Measurements from ENCODE around the gene SFTA2. TPM values are rescaled to one million over a fixed set of nuclear protein-coding genes. Genes with fewer than 3 reads are reported as not detected.

SFTA2 gene
- total RNA-seq, 1 experiment from 2014 or later: not detected

- H3K79me2 ChIP-seq (ENCODE audit: low read length): no peaks in the 10 kb centered on the region
- no TSS peak for BruUV-seq (replicated peaks)
- no peak overlapping the region for H3K4me3 ChIP-seq (ENCODE audit: low read length)
- TF ChIP-seq EZH2phosphoT487 (IDR thresholded peaks at IDR 0.05; ENCODE audit: borderline replicate concordance, low read length) (no peak), CTCF (conservative IDR thresholded peaks at IDR 0.05; ENCODE audit: low read depth, low read length) (no peak), EZH2 (IDR thresholded peaks at IDR 0.05; ENCODE audit: low read length, unreplicated experiment) (no peak)
- no peak overlapping the region for H3K9ac ChIP-seq (ENCODE audit: low read length)
- DNase-seq (no peak), ATAC-seq (no peak)
- H3K4me1 ChIP-seq (ENCODE audit: insufficient read depth, low read length): peaks cover 9% of the 10 kb centered on the region; the same call in 1 of the 2 replicates
- H2AFZ ChIP-seq (ENCODE audit: low read length): no peak overlapping the region
- H3K27ac ChIP-seq (ENCODE audit: low read length): no peak overlapping the region
- ChIA-PET CTCF (no interaction called here), POLR2A (ENCODE audit: unreplicated experiment) (no interaction called here)
- H4K20me1 ChIP-seq (ENCODE audit: low read length): no peaks in the 10 kb centered on the region
- H3K27me3 ChIP-seq (ENCODE audit: low read length): no peaks in the 10 kb centered on the region
- no peaks in the 10 kb centered on the region for H3F3A ChIP-seq (ENCODE audit: low read length, unreplicated experiment)
- no peaks in the 10 kb centered on the region for H3K9me2 ChIP-seq (replicated peaks; ENCODE audit: low read length)
- no peak overlapping the region for H3K4me2 ChIP-seq (ENCODE audit: low read length)
- intact Hi-C loops (cut with micrococcal nuclease): no loop called here
- no peaks in the 10 kb centered on the region for H3K36me3 ChIP-seq (ENCODE audit: low read depth, low read length)
- H3K9me3 ChIP-seq (ENCODE audit: low read length): no peaks in the 10 kb centered on the region
These were observed 13.3 kb upstream of the SFTA2 start for GRCh38 chr6:30945281-30945680.

- Histone ChIP-seq H3K79me2 (ENCODE audit: low read length) (no peaks in the 10 kb centered on the region), H3K27ac (ENCODE audit: low read length) (no peak overlapping the region), H3F3A (ENCODE audit: low read length, unreplicated experiment) (no peaks in the 10 kb centered on the region), H3K9ac (ENCODE audit: low read length) (no peak overlapping the region), H3K9me3 (ENCODE audit: low read length) (no peaks in the 10 kb centered on the region), H3K27me3 (ENCODE audit: low read length) (no peaks in the 10 kb centered on the region), H3K4me2 (ENCODE audit: low read length) (no peak overlapping the region), H3K36me3 (ENCODE audit: low read depth, low read length) (no peaks in the 10 kb centered on the region), H3K4me1 (ENCODE audit: insufficient read depth, low read length) (peaks cover 9% of the 10 kb centered on the region; the same call in 1 of the 2 replicates), H4K20me1 (ENCODE audit: low read length) (no peaks in the 10 kb centered on the region), H2AFZ (ENCODE audit: low read length) (no peak overlapping the region), H3K4me3 (ENCODE audit: low read length) (no peak overlapping the region), H3K9me2 (replicated peaks; ENCODE audit: low read length) (no peaks in the 10 kb centered on the region)
- BruUV-seq (replicated peaks): no TSS peak
- DNase-seq: no peak
- CTCF ChIA-PET: no interaction called here
- intact Hi-C loops (cut with micrococcal nuclease): no loop called here
- TF ChIP-seq EZH2phosphoT487 (IDR thresholded peaks at IDR 0.05; ENCODE audit: borderline replicate concordance, low read length) (no peak), CTCF (conservative IDR thresholded peaks at IDR 0.05; ENCODE audit: low read depth, low read length) (no peak), EZH2 (IDR thresholded peaks at IDR 0.05; ENCODE audit: low read length, unreplicated experiment) (no peak)
- POLR2A ChIA-PET (ENCODE audit: unreplicated experiment): no interaction called here
- ATAC-seq: no peak
These were observed 12.1 kb upstream of the SFTA2 start for GRCh38 chr6:30944051-30944450.

GRCh38 chr6:30942338-30943060, 10.5 kb upstream of the SFTA2 start:
- ChIA-PET CTCF (interaction anchor here (0.6 to 2.0 kb wide), 6 partner anchors 16 to 145 kb away, joined by 3 to 31 read pairs (median 8); no protein-coding TSS in a partner anchor), POLR2A (ENCODE audit: unreplicated experiment) (interaction anchor here (0.6 kb wide), 1 partner anchor 128 kb away, joined by 3 read pairs; no protein-coding TSS in a partner anchor)
- no peaks in the 10 kb centered on the region for H3K9me3 ChIP-seq (ENCODE audit: low read length)
- intact Hi-C loops (cut with micrococcal nuclease): loop anchor here (1.0 to 2.0 kb wide), 3 partner anchors 100 to 128 kb away; no protein-coding TSS in a partner anchor
- peak; percentile 80 for TF ChIP-seq CTCF (conservative IDR thresholded peaks at IDR 0.05; ENCODE audit: low read depth, low read length)
- no peak for TF ChIP-seq EZH2phosphoT487 (IDR thresholded peaks at IDR 0.05; ENCODE audit: borderline replicate concordance, low read length)
- TF ChIP-seq EZH2 (IDR thresholded peaks at IDR 0.05; ENCODE audit: low read length, unreplicated experiment): no peak
- H3K27ac ChIP-seq (ENCODE audit: low read length): no peak overlapping the region
- BruUV-seq (replicated peaks): no TSS peak
- no peaks in the 10 kb centered on the region for H3K36me3 ChIP-seq (ENCODE audit: low read depth, low read length)
- peak; percentile 94 for ATAC-seq
- H3K9ac ChIP-seq (ENCODE audit: low read length): no peak overlapping the region
- H3F3A ChIP-seq (ENCODE audit: low read length, unreplicated experiment): no peaks in the 10 kb centered on the region
- no peak overlapping the region for H3K4me3 ChIP-seq (ENCODE audit: low read length)
- peak overlapping the region; percentile 46 for H3K4me2 ChIP-seq (ENCODE audit: low read length)
- peak overlapping the region; percentile 71 for H2AFZ ChIP-seq (ENCODE audit: low read length)
- peaks cover 9% of the 10 kb centered on the region; the same call in 1 of the 2 replicates for H3K4me1 ChIP-seq (ENCODE audit: insufficient read depth, low read length)
- peak; percentile 96 for DNase-seq
- no peaks in the 10 kb centered on the region for H3K79me2 ChIP-seq (ENCODE audit: low read length)
- H3K27me3 ChIP-seq (ENCODE audit: low read length): no peaks in the 10 kb centered on the region
- H4K20me1 ChIP-seq (ENCODE audit: low read length): no peaks in the 10 kb centered on the region
- H3K9me2 ChIP-seq (replicated peaks; ENCODE audit: low read length): no peaks in the 10 kb centered on the region

Measured in PC-3 (cell line).